ENCODE data around the gene CBFA2T3.

Gene CBFA2T3

DNA sequence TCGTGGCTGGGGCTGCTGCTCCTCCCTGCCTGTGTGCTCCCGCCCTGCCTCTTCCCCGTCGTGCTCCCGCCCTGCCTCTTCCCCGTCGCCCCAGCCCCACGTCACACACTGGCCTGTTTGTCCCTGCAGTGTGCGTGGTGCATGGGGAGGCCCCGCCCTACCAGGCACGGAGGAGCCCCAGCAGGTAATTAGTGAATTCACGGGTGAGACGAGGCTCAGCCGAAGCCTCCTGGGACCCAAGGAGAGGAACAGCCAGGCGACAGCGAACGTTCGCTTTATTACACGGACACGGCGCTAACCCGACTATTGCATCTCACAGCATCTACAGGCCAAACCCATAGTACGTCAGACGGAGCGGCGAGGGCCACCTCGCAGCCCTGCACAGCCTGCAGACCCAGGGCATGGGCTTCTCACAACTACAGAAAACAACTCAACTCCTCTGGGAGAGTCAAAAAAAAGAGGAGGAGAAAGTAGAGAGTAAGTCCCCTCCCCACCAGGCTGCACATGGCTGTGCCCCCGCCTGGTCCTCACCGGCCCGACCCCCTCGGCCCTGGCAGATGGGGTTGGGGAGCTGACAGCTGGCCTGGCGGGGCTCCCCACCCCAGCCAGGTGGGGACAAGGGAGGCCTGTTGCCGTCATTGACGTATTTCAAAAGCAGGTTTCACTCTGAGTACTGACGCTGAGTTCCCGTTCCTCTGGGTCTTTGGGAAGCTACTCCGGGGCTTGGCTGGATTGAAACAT lies 106.2 kb downstream of the CBFA2T3 start:
- peak; percentile 93 for DNase-seq

DNA sequence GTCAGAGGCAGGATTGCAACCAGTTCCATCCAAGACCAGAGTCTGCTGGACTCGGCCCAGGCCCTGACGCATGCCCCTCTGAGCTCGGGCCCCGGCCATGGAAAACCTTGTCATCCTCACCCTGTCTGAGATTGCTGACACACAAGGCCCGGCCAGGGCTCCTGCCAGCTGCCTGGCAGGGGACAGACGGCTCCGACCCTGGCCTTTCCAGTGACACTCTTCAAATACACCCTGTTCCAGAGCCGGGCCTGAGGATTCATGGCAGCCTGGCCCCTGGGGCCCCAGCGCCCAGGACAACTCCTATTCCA lies 107.4 kb downstream of the CBFA2T3 start:
- no peak for DNase-seq

DNA sequence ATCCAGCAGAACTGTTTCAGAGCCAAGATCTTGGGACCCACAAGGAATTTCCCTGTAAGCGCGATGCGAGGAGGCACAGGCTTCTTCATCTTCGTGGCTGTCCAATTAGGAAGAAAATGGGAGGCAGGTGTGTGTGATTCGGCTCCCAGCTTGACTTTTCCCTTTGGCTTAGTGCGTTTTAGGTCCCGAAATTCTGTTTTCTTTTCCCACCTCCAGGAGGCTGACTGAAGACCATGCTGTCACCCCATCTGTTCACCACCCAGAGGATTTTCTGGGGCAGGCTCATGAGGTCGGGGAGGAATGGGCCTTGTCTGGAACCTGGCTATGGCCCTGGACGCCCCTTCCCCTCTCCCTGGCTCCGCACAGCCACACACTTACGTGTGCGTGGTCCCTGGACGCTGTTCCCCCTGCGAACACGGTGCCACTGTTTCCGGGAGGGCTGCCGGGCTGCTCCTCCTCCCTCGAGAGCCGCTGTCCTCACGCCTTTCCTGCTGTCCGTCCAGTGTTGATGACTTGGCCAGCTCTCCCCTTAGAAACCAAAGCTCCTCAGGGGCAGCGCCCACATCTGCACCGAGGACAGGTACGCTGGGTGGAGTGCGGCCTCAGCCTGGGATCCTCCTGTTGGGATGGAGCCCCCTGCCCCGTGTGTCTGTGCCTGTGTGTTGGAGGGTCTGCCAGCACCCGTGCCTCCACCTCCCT lies 107.9 kb downstream of the CBFA2T3 start:
- DNase-seq, result peak; percentile 66

DNA sequence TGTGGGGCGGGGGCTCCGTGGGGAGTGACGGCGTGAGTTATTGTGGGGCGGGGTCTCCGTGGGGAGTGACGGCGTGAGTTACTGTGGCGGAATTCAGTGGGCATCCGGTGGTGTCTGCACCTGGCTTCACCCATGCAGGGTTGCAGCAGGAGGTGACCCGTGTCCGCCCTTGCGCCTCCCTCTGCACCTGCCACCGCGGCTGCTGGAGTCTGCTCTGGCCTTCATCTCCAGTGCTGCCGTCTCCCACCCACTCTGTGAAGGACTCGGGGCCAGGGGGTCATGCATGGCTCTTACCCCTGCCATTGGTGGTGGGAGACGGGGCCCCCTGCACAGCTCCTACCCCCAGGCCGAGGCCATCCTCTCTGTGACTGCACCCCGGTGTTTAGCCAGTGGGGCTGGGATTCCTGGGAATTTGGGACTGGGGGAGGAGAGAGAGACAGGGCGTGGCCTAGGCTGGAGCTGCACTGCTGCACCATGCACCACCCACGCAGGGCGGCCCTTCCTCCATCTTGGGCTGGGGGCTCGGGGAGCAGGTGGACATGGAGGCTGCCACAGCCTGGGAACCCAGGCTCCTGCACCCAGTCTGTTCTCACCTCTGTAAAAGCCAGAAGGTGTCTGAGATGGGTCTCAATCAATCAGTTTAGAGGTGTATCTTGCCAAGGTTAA lies 109.3 kb downstream of the CBFA2T3 start:
- no peak for DNase-seq

DNA sequence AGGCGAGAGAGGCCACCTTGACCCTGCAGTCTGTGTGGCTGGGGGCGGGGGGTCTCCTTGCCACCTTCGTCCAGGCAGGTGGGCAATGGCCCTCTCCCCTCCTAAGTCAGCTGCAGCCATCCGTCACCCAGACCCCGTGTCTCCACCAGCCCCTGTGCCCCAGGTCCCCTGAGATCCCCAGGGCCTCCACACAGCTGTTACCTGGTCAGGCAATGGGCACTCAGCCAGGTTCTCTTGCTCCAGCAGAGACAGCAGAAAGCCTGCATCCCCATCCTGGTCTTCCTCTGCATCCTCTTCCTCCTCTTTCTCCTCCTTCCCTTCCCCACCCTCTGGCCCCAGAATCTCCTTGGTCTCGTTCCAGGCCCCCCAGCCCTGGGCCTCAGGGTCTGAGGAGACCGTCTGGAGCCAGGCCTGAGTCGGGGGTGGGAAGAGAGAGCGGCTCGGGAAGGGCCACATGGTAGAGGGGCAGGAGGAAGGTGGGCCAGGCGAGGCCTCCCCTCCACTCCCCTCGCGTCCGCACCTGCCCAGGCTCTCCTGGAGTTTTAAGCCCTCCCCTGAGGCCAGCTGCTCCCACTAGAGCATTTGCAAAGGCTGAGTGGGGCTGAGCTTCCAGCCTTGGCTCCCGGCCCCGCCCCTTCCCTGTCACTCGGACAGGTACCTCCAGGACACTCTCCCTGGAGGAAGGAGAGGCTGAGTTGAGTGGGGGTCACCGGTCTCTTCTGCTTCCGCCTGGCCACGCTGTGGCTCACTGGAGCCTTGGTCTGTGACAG lies 110.7 kb downstream of the CBFA2T3 start, which contains the start of gene PABPN1L:
TSS of gene PABPN1L (minus strand) at position 510 of the 770 bp plus-strand sequence. CDS start at position 456, 54 bp downstream.
- peak; percentile 54 for DNase-seq

DNA sequence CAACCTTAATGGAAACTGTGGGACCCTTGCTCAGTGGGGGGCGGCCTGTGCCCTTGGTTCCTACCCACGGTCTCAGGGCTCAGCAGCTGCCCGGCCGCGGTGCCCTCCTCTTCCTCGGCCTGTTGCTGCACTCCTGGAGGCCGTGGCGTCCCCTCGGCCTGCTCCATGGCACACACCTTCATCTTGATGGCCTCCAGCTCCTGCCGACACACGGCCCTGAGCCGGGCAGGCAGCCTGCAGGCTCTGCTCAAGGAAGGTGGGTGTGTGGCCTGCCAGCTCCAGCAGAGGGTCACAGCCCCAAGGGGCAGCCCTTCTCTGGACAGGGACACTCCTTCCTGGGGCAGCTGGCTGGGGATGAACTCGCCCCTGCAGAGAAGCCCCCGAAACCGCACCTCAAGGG lies 111.3 kb downstream of the CBFA2T3 start:
- no peak for DNase-seq

DNA sequence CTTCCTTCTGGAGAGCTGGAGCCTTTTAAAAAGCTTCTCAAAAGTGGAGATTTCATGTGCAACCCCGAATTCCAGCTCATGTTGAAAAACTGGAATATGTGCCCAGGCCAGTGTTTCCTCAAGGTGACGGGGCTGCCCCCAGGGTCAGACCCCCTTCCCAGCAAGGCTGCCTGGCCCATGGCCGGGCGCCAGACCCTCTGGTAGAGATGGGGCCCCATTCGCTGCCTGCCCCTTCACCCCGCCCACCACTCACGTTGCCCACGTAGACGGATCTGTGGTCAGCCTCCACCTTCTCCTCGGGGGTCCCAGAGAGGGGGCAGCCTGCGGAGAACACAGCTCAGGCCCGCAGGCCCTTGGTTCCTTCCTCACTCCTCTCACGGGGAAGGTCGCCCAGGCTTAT lies 111.7 kb downstream of the CBFA2T3 start:
- DNase-seq, result no peak

DNA sequence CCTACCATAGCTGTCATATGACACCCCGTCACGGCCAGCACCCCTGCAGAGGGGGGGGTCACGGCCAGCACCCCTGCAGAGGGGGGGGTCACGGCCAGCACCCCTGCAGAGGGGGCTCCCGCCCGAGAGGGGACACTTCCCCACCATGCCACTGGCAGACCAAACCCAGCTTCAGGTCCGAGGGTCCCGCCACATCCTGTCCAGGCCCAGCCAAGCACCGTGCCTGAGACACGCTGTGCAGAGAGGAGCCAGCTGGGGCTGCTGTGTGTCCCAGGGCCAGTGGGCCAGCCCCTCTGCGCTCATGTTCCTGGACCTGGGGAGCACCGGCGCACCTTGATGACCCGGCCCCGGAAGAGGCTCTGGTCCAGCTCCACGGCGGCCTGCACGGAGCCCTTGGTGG lies 112.5 kb downstream of the CBFA2T3 start:
- DNase-seq, result no peak

DNA sequence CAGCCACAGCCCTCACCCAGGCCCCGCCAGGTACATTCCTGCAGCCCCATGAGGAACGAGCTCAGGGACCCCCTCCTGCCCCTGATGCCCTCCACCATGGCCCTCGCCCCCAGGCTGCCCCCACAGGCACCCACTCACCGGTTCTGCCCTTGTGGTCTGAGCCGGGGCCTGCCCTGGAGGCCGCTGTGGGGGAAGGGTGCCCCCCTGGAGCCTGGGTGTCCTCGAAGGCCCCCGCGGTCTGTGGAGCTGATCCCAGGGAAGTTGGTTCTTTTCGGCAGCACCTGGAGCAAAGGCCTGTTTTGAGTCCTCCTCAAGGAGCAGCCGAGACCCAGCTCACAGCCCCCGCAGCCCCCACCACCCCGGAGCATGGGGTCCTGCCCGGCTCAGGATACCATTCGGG lies 112.9 kb downstream of the CBFA2T3 start:
- no peak for DNase-seq

DNA sequence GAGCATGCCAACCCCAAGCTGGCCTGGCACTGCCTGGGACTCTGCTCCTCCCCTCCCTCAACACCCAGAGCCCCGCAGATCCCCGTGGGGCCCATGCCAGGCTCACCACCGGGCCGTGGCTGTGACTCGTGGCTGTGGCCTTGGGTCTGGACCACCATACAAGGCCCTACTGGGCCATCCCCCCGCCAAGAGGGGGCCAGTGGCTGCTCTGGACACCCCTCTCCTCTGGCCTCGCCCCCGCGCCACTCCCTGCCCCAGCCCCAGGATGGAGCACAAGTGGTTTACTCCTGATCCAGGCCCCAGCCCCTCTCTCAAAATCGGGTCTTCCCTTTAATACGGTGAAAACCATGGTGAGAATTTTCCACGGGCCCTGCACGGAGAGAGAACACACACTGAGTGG lies 113.6 kb downstream of the CBFA2T3 start:
- no peak for DNase-seq

DNA sequence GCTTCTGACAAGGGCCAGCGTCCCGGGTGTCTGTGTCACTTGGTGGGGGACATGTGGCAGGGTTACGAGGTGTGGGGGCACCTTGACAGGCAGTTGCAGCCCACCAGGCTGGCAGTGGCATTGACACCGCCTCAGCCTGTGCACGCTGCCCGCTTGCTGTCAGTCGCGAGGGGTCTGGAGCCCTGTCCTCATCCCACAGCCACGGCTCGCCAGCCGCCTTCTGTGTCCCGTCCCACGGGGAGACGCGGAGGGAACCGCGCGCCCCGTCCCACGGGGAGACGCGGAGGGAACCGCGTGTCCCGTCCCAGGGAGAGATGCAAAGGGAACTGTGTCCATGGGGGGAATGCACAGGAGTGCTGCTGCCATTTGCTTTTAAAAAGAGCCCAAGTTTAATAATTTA lies 114.0 kb downstream of the CBFA2T3 start:
- DNase-seq, result no peak

DNA sequence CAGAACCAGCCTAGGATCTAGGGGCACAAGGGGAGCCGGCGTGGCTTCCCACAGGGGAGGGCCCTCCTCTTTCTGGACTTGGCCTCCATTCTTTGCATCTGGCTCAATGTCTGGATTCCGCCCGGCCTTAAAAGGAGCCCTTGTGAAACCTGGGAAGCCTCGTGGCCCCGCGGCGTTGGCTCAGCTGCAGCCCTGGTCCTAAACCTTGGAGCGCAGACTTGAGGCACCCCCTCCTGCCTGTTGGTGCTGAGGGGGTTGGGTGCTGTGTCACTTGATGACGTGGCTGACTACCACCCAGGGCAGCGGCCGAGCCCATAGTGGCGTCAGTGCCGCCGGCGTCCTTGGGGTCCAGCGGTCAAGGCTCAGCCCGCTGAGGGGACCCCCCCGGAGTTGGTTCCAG lies 115.6 kb downstream of the CBFA2T3 start:
- no peak for DNase-seq

DNA sequence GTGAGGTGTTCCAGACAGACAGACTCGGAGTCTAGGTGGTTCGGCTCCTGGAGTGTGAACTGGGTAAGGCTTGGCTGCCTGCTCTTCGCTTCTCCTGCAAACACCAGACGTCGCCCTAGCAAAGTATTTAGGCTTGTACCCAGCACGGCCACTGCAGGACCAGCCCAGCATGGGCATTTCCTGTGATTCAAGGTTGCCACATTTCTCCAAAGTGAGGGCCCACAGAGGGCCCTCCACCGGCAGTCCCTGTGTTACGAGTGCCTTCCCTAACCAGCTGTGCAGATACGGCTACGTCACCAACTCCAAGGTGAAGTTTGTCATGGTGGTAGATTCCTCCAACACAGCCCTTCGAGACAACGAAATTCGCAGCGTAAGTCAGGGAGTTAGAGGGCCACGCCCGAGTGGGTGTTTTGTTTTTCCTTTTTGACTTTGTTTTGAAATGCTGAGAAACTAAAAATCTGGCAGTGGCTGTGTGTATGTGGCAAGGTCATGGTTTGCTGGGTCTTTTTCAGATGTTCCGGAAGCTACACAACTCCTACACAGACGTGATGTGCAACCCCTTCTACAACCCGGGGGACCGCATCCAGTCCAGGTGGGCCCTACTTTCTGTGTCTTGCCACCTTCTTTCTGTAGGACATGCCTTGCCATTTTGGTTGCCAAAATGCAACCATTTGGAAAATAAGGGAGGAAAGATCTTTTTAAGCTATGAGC lies 117.5 kb downstream of the CBFA2T3 start:
- DNase-seq, result no peak

DNA sequence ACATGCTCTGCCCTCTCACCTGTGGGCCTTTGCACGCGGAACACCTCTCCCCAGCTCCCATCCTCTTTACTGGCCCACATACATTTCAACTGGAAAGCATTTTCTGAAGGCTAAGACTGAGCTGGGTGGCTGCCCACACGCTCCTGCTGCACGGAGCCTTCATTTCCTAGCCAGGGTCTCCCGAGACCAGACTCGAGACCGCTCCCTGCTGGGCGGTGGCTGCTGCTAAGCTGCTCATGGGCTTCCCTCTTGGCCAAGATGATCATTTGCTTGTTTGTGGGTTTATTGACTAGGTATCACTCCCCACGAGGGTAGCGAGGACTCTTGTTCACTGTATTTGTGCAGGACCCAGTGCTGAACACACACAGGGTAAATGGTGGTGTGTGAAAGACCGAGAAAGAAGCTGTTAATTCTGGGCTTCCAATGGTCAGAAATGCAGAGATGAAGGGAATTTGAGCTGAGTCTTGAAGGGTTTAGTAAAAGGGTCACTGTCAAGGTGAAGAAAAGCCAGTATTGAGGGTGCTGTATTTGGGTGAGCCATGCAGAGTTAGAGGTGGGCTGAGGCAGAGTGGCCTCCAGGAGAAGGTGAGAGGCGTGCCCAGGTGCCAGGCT lies 119.2 kb downstream of the CBFA2T3 start:
- DNase-seq, result peak; percentile 35

DNA sequence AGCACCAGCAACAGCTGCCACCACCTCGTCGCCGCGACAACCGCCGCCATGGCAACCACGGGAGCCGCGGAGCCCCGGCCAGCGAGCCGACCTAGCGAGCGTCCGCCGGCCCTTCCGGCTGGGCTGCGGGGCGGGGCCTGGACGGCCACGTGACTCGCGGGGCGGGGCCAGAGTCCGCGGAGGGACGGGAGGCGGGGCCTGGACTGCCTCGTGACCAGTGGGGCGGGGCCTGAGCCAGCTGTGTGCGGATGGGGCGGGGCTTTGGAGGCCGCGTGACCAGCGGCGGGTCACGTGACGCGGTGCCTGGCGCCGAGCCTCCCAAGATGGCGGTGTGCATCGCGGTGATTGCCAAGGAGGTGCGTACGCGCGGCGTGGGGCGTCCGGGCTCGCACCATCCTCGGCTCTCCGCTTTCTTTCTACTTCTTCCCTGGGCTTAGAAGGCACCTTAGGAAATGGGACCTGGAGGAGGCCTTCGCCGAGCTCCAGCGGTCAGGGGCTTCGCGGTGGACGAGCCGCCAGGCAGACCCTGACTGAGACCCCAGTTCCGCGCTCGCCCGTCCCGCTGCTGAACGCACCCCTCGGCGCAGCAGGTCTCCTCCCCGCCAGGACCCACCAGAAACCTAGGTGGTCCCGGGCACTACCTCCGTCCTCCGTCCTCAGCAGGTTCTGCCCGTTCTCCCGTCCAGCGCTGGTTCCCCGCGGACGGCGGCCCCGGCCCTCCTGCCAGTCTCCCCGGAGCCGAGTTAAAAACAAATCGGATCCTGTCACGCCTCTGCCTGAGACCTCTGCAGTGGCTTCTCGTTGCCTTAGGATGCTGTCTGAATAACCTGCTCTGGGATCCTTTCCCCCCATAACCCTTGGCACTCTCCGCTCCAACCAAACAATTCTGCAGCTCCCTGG lies 119.9 kb downstream of the CBFA2T3 start, which contains the start of the genes GALNS and TRAPPC2L:
TSS of gene GALNS (minus strand) at position 120 of the 900 bp plus-strand sequence. CDS start at position 50, 70 bp downstream.
TSS of gene TRAPPC2L (plus strand) at position 300 of the 900 bp plus-strand sequence. CDS start at position 324, 24 bp downstream.
- peak; percentile 97 for DNase-seq

DNA sequence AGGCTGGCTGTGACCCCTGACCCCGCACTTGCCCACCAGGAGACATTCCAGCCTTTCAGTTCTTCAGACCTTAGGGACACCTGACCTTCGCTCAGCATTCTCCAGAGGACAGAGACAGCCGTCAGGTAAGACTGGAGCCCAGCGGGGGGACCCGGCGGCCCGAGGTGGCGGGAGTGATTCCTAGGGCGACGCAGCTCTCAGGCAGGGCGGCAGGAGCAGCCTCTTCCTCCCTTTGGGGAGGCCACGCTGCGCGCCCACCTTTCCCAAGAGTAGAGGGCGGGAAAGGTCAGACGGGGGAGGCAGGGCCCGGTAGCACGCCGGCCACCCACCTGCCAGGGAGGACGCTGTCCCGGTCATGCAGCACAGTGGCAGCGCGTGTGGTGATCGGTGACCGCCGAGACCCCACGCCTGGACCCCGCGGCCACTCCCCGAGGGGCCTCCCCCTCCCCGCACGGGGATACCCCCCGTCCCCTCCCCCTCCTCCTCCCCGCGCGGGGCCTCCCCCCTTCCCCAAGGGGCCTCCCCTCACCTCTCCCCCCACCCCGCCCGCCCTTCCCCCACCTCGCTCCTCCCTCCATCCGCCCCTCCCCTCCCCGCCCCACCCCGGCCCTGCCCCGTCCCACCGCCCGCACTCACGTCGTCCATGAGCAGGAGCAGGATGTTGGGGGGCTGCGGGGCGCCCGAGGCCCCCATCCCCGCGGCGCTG lies 120.7 kb downstream of the CBFA2T3 start:
- no peak for DNase-seq

DNA sequence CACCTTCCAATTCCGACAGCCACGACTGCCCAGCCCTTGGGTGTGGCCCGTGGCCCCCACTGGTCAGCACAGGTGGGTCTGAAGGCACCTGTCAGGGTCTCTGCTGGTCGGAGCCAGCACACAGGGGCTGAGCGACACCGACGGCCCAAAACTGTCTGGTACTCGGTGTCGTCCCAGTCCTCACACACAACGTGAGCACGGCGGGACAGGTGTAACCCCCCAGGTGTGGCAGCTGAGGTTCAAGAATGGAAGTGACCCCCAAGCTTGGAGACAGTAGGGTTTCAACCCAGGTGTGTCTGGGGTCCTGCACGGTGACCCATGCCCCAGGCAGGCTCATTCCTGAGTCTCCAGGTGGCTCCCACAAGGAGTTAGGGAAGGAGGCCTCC lies 121.3 kb downstream of the CBFA2T3 start:
- no peak for DNase-seq

DNA sequence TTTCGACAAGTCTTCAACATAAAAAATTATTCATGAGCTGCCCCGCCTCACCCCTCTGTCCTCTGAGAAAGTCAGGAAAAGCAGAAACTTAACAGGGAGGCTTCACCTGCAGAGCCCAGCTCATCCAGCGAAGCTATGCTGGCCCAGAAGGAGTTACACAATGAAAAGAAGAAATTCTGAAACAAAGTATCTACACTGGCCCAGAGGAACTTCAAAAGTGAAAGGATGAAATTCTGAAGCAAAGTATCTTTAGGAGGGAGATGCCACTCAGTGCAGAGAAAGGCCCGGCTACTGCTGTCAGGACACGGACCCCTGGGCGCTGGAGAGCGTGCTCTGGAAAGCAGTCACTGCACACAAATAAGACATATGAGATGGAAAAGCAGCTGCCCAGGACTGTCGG lies 121.8 kb downstream of the CBFA2T3 start:
- no peak for DNase-seq

DNA sequence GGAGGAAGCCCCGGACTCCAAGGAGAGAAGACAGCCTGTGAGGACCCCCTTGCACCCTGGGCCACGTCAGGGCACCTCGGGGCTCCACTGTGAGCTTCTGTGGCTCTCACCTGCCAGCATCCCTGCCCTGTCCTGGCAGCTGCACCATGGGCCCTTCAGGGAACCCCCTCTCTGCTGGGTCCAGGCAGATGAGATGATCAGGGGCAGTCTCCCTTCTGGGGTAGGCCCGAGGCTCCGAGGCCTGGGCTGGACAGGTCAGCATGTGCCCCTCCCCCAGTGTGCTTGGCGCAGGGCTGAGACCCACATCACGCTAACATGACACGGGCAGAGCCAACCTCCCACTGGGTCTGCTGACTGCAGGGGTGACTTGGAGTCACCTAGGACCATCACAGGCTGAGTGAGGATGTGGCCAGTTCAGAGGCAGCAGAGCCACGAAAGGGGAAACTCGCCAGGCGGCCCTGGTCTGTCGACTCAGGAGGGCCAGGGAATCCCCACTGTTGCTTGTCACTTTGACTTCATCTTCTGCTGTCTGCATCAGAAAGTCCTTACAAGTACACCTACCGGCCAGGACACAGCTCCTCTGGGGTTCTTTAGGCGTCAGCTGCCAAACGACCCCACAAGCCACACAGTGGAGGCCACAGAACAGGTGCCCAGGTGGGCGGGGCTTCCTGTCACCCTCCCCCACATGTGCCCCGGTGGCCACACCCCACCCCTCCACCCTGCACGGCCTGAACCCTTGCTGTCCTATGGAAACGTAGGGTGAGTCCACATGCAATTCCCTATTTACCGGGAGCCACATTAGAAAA lies 122.5 kb downstream of the CBFA2T3 start:
- DNase-seq, result no peak
